Renal cortex interstitium (tissue), 11 donors: ENCODE results near the gene DHRS2. TPM values are rescaled to one million over a fixed set of nuclear protein-coding genes. Genes with fewer than 3 reads are reported as not detected.
"Not testable (repeated sequence)": the region's sequence is repeated elsewhere in the genome, so short reads cannot be mapped to it uniquely, and the experiment has no call there.

ENCODE experiments used
- DNase-seq, 11 donors: peaks; one replicate each; pipeline ENCODE4 v3.0.0-alpha.2; 2013; ENCODE audit warnings: low read depth in 9 of 11, low spot score in 4 of 11; ENCODE audit errors: extremely low read depth in 1 of 11
- polyA plus RNA-seq, 3 donors: library from polyadenylated mRNA; unstranded; fragments of 120-200 nt; gene quantifications; one replicate each; pipeline ENCODE4 v1.2.1, GENCODE V29; 2013; ENCODE audit not compliant: insufficient read length in 3 of 3

The DHRS2 gene
- polyA plus RNA-seq, 3 donors: 27.7 to 30.8 (median 28.3) TPM

DNA sequence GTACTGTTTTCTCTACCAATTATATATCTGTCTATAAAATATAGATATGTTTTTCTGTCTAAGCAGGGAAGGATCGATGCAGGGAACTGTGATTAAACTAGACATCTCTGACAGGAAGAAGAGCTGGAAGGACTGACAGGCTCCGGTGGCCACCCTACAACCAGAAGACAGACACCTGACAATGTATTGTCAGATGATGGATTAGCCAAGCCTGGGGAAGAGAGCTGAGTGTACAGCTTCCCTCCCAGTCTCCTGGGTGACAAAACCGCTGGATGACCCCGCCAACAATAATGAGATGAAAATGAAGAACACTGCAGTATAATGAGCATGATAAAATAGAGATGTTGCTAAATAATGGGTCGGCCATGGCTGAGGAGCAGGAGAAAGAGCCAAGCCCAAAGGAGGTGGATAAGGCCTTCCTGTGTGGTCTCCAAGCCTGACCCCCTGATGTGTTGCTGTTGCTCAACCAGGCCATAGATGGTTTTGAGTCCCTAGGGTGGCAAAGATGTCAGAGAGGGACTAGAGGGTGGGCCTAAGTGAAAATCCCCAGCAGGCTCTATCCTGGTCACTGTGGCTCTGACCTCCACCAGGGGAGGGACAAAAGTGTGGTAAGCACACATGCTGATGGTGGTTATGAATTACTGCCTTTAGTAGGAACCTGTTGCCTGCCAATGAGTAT, 28.2 kb downstream of the DHRS2 start:
- DNase-seq: no peak

DNA sequence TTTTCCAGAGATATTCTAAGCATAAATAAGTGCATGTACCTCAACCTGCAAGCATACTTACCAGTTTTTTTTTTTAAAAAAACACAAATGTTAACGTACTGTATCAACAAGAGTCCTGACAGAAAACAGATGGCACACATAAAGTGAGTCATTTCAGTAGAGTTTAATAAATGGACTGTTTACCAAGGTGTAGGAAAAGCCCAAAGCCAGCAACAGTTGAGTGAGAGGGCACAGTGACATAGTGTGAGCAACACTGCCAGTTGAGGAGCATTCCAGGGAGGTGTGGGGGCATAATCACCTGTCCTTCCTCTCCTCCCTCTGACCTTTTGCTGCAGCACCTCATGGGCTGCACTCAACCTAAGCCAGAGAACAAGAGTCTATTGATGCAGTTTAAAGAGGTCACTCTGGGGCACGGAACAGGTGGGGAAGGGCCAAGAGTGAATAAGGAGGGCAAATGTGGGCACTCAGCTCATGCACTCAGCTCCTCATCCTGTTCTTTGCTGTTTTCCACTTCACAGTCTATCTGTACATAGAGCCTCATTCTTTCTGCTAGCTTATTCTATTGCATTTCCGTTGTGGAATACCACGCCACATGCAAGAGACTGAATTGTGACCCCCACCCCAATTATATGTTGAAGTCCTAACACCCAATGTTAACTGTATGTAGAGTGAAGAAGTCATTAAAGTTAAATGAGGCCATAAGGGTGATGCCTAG, 29.3 kb downstream of the DHRS2 start:
- no peak for DNase-seq

DNA sequence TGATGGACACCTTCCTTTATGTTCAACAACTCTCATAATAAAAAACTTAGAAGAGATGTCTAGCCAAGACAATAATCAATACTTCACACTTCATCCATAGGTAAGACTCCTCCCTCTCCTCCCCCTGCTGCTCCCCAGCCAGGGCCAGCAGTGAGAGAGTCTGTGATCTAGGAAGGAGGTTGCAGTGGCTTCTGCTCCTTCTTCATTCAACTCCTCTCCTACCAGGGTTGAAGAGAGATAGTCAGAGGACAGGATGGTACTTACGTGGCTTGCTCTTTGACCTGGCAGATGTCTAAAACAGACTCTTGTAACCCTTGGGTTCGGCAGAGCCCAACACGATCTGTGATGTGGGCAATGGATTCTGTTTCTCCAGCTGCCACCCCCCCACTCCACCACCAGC, 31.0 kb downstream of the DHRS2 start:
- no peak for DNase-seq

DNA sequence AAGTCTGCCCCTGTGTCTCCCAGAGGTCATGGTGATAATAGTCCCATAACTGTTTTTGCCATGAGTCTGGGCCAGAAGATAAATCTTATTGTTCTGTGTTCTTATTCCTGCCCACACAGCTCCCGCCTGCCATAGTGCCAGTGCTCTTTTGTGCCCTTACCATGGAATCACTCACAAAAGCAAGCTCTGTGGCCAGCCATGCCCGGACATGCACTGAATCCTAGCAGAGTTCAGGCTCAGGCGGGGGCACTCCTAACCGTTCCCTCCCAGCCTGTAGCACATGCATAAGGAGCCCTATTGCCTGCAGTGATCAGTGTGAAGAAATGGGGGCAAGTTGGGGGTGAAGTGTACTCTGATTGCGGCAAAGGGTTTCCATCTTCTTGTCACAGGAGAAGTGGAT, 33.3 kb downstream of the DHRS2 start:
- no peak for DNase-seq

DNA sequence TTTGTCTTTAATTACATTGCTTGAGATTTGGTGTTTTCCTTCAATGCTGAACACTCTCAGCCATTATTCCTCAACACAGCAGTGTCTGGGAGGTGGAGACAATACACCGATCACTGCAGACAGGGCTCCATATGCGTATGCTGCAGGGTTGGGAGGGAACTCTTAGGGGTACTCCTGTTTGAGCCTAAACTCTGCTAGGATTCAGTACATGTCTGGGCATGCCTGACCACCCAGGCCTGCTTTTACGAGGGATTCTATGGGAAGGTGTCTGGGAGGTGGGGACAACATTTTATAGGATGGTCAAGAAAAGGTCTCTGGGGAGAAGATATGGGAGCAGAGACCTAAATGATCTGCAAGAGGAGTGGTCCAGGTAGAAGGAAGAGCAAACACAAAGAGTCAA, 34.3 kb downstream of the DHRS2 start:
- DNase-seq: no peak

DNA sequence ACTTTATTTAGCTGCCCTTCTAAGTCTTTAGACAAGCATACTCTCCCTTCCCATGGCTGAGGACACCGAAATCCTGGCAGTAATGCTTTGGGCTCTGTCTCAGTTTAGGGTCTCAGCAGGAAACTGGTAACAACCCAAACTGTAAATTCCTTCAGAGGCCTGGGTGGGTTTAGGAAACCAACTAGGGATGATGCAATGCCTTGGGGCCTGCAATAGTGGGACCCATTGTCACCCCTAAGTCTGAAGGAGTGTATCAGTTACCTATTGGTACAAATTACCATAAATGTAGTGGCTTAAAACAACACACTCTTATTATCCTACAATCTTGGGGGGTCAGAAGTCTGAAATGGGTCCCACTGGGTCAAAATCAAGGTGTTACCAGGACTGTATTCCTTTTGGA, 36.0 kb downstream of the DHRS2 start:
- no peak for DNase-seq

DNA sequence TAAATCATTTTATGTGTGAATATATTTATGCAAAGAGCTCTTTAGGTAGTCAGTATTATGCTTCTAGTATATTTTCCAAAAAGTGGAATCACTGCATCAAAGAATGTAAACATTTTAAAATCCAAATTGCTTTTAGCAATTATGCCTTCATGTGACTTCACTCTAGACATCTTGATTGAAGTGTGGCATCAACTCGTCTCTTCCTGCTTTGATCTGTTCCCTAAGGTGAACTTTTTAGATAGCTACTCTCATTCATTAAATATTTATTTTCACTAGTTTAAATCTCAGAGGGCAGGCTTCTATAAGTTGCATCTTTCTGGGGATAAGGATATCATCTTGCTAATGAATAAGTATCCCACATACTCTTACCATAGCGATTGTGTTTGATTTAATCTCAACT, 39.2 kb downstream of the DHRS2 start:
- no peak for DNase-seq

DNA sequence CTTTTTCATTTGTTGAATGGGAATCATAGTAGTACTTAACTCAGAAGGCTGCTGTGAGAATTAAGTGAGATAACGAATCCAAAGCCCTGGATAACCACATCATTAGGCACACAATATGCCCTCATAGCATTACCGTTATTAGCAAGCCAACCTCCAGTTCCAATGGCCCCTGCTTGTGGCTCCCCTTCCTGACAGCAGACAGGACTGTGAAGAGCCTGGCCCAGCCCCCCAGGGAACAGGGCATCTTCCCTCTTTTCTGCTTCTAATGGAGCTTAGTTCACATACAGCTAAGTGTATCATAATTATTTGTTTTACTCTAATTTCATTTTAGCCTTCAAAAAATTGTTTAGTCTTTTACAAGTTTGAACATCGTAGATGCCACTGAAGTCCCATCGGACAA, 39.7 kb downstream of the DHRS2 start:
- DNase-seq: no peak

DNA sequence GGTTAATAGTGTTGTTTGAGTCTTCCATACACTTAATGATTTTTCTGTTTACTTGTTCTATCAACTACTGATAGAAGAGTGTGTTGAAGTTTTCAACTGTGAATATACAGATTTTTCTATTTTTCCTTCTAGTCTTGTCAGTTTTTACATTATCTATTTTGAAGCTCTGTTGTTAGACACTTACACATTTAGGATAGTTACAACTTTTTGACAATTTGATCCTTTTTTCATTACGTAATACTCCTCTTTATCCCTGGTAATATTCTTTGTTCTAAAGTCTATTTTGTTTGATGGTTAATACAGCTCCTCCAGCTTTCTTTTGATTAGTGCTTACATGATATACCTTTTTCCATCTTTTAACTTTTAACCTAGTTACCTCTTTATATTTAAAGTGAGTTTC, 45.2 kb downstream of the DHRS2 start:
- no peak for DNase-seq

DNA sequence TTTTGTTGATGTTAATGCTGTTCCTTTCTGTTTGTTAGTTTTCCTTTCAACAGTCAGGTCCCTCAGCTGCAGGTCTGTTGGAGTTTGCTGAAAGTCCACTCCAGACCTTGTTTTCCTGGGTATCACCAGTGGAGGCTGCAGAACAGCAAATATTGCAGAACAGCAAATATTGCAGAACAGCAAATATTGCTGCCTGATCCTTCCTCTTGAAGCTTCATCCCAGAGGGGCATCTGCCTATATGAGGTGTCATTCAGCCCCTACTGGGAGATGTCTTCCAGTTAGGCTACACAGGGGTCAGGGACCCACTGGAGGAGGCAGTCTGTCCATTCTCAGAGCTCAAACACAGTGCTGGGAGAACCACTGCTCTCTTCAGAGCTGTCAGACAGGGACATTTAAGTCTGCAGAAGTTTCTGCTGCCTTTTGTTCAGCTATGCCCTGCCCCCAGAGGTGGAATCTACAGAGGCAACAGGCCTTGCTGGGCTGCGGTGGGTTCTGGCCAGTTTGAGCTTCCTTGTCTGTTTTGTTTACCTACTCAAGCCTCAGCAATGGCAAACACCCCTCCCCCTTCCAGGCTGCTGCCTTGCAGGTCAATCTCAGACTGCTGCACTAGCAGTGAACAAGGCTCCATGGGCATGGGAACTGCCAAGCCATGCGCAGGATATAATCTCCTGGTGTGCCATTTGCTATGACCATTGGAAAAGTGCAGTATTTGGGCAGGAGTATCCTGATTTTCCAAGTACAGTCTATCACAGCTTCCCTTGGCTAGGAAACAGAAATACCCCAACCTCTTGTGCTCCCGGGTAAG, 53.7 kb downstream of the DHRS2 start:
- DNase-seq: not testable (repeated sequence)

DNA sequence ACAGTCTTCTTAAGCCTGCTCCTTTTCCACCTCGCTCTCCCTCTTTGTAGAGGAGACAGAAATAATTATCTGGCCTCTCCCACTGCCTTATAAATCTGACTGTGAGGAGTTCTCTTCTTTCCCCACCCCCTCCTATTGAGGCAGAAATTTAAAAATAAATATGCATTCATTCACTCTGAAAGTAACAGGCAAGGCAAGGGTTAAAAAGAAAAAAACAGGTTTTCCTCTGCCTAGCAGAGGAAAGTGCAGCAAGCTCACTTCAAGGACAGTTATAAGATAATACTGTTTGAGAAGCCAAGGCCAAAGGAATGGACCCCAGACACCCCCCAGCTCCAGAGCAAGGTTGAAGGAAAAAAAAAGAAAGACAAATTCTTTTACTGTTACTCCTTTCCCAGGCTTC, 56.3 kb downstream of the DHRS2 start:
- DNase-seq: no peak

DNA sequence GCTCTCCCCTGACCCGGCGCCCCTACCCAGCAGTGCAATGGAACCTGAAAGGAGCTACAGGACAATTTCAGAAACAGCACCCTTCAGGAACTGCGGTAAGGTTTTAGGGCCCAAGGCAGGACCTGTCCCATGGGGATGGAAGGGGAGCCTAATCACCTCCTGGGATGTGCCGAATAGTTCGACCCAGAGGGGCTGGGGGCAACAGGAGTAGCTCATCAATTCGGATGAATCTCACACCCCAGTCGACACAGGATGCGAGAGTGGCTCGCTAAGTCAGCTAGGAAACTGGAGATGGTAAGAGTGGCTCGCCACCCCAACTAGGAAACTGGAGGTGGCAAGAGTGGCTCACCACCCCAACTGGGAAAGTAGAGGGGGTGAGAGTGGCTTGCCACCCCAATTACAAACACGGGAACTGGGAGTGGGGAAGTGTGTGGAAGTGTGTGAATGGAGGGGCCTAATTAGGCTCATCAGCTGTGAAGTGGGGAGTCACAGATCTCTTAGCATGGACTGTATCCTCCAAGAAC, 57.1 kb downstream of the DHRS2 start:
- no peak for DNase-seq

DNA sequence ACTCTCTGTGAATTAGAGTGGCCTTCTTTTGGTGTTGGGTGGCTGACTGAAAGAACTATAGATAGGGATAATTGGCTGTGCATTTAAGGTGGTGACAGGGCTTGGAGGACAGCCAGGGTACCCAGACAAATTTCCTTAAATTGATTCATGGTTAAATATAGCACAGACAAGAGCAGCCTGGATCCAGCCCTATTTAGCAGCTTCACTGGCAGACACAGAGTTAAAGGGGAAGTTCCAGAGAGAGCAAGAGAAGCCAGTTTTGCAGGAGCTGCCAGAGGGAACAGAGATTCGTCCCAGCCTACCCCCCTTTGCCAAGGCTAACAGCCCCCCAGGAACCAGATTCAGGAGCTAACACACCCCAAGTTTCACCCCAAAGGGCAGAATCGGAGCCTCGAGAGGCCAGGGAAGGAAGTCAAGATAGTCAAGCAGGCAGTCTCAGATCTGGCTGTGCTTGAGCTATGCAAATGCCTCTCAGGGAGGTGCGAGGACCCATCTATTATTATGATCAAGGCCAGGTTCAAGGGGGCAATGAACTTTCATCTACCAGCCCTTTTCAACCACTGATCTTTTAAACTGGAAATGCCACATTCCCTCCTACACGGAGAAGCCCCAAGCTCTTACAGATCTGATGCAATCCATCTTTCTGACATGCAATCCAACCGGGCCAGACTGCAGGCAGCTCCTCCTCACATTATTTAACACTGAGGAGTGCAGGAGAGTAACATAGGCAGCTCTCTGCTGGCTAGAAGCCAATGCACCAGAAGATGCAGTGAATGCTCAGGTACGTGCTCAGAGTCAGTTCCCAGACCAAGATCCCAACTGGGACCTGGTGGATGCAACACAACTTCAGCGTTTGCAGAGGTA, 58.2 kb downstream of the DHRS2 start:
- DNase-seq: peak in 3 of 11 donors; percentile 42 to 50 (median 49)

Other genes starting within 250 kb of the DHRS2 start
- gene MYH6, start 228.1 kb upstream of the DHRS2 start, polyA plus RNA-seq: under 1 TPM; 0.11 to 0.23 (median 0.20) TPM
- gene MYH7, start 200.7 kb upstream of the DHRS2 start, polyA plus RNA-seq: under 1 TPM; 0.19 to 0.53 (median 0.35) TPM
- gene NGDN, start 166.7 kb upstream of the DHRS2 start, polyA plus RNA-seq: 10 to 100 TPM; 60.8 to 69.8 (median 63.8) TPM
- gene ZFHX2, start 84.6 kb upstream of the DHRS2 start, polyA plus RNA-seq: 10 to 100 TPM in 1 of 3 donors, 1 to 10 TPM in 2; 7.4 to 10.1 (median 7.8) TPM
- gene THTPA, start 80.1 kb upstream of the DHRS2 start, polyA plus RNA-seq: 10 to 100 TPM; 16.1 to 19.2 (median 18.1) TPM
- 100 to 1,000 TPM in 1 of 3 donors, 10 to 100 TPM in 2; 66.5 to 121 (median 75.3) TPM for gene AP1G2, start 68.6 kb upstream of the DHRS2 start, polyA plus RNA-seq
- 10 to 100 TPM; 10.7 to 14.1 (median 11.6) TPM for gene JPH4, start 57.6 kb upstream of the DHRS2 start, polyA plus RNA-seq